IMR-90 (cell line): ENCODE measurements around the gene VSTM5. TPM values are rescaled to one million over a fixed set of nuclear protein-coding genes. Genes with fewer than 3 reads are reported as not detected.
A peak's percentile ranks its signal among the peaks of the same experiment; 100 is the strongest.

Experiments used
- ATAC-seq: fragments of 200-7000 bp; cut with Tn5 transposase; 2 replicates; pipeline ENCODE4 v1.9.1; 2020; ENCODE audit warnings: low read depth, mild to moderate bottlenecking, moderate library complexity
- BruUV-seq: library from RNA; stranded (reverse); fragments of 400-500 nt; replicated peaks from 2 replicates; lab custom pipeline; 2021; lab: Mats Ljungman, UMichigan
- CTCF ChIA-PET: fragments of 300-600 bp; formaldehyde crosslinking; extraction: SDS; loops from one replicate; lab custom pipeline; 2021; ENCODE audit warnings: antibody characterized with exemption; lab: Yijun Ruan, JAX
- POLR2A ChIA-PET: fragments of 300-600 bp; sonication (Branson Sonifier 250); formaldehyde crosslinking; loops from one replicate; lab custom pipeline; 2022; ENCODE audit warnings: antibody characterized with exemption; ENCODE audit not compliant: unreplicated experiment; lab: Charles Lee
- DNase-seq: peaks from one replicate; pipeline ENCODE4 v3.0.0; 2013
- H2AFZ ChIP-seq: replicated peaks from 2 replicates; pipeline ENCODE3; 2013; ENCODE audit warnings: low read length, mild to moderate bottlenecking; ENCODE audit not compliant: poor library complexity
- H2AK5ac ChIP-seq: 2 replicates; pipeline ENCODE4 v1.6.1; 2013; ENCODE audit warnings: low read depth, low read length, inconsistent platforms
- H2AK9ac ChIP-seq: replicated peaks from 2 replicates; pipeline ENCODE3; 2013; ENCODE audit warnings: mild to moderate bottlenecking, low read depth, low read length, moderate library complexity; ENCODE audit not compliant: poor library complexity
- H2BK120ac ChIP-seq: 2 replicates; pipeline ENCODE4 v1.6.1; 2013; ENCODE audit warnings: low read depth, low read length, inconsistent platforms
- H2BK15ac ChIP-seq: 3 replicates; pipeline ENCODE4 v1.6.1; 2013; ENCODE audit warnings: low read depth, low read length, inconsistent platforms
- H2BK20ac ChIP-seq: 2 replicates; pipeline ENCODE4 v1.6.1; 2013; ENCODE audit warnings: low read depth, mild to moderate bottlenecking, inconsistent platforms, low read length, moderate library complexity
- H2BK5ac ChIP-seq: 2 replicates; pipeline ENCODE4 v1.6.1; 2013; ENCODE audit warnings: mild to moderate bottlenecking, low read depth, low read length, inconsistent platforms; ENCODE audit not compliant: poor library complexity, severe bottlenecking
- H3K14ac ChIP-seq: replicated peaks from 2 replicates; pipeline ENCODE4 v1.6.1; 2013; ENCODE audit warnings: low read depth, low read length, inconsistent platforms
- H3K18ac ChIP-seq: 2 replicates; pipeline ENCODE4 v1.6.1; 2013; ENCODE audit warnings: low read depth, low read length, control low read depth
- H3K23ac ChIP-seq: 2 replicates; pipeline ENCODE4 v1.6.1; 2013; ENCODE audit warnings: low read depth, low read length, inconsistent platforms
- H3K27ac ChIP-seq: 2 replicates; pipeline ENCODE4 v1.5.1; 2013; ENCODE audit warnings: mild to moderate bottlenecking, control low read depth, low read length; ENCODE audit not compliant: insufficient read depth
- H3K27me3 ChIP-seq: 2 replicates; pipeline ENCODE4 v1.6.1; 2013; ENCODE audit warnings: low read length; ENCODE audit not compliant: control insufficient read depth, insufficient read depth
- H3K36me3 ChIP-seq: 2 replicates; pipeline ENCODE4 v1.6.1; 2013; ENCODE audit warnings: low read length, mixed read lengths; ENCODE audit not compliant: control insufficient read depth, insufficient read depth
- H3K4ac ChIP-seq: 2 replicates; pipeline ENCODE4 v1.6.1; 2013; ENCODE audit warnings: low read depth, low read length, inconsistent platforms
- H3K4me1 ChIP-seq: 2 replicates; pipeline ENCODE4 v1.6.1; 2013; ENCODE audit warnings: low read length, mixed read lengths; ENCODE audit not compliant: control insufficient read depth, insufficient read depth
- H3K4me2 ChIP-seq: 2 replicates; pipeline ENCODE4 v1.6.1; 2013; ENCODE audit warnings: low read depth, mild to moderate bottlenecking, control low read depth, low read length, moderate library complexity
- H3K4me3 ChIP-seq: 2 replicates; pipeline ENCODE4 v1.5.1; 2013; ENCODE audit warnings: low read depth, mild to moderate bottlenecking, control low read depth, low read length, moderate library complexity; ENCODE audit not compliant: insufficient read depth
- H3K56ac ChIP-seq: 2 replicates; pipeline ENCODE4 v1.6.1; 2013; ENCODE audit warnings: low read length, inconsistent platforms; ENCODE audit not compliant: insufficient read depth; ENCODE audit errors: extremely low read depth
- H3K79me1 ChIP-seq, 2 experiments: 2 replicates each; pipeline ENCODE4 v1.6.1; 2013; ENCODE audit warnings: low read length in 2 of 2, inconsistent platforms in 1 of 2, low read depth in 1 of 2
- H3K9ac ChIP-seq: 2 replicates; pipeline ENCODE4 v1.6.1; 2013; ENCODE audit warnings: low read depth, low read length, control low read depth
- H3K9me1 ChIP-seq: 2 replicates; pipeline ENCODE4 v1.6.1; 2013; ENCODE audit warnings: low read length, inconsistent platforms; ENCODE audit not compliant: insufficient read depth
- H3K9me3 ChIP-seq: 2 replicates; pipeline ENCODE4 v1.6.1; 2013; ENCODE audit warnings: low read length; ENCODE audit not compliant: control insufficient read depth, insufficient read depth
- H4K20me1 ChIP-seq: 2 replicates; pipeline ENCODE4 v1.6.1; 2013; ENCODE audit warnings: low read length, inconsistent platforms; ENCODE audit not compliant: insufficient read depth
- H4K5ac ChIP-seq: 2 replicates; pipeline ENCODE4 v1.6.1; 2013; ENCODE audit warnings: mild to moderate bottlenecking, low read depth, low read length, control low read depth
- H4K8ac ChIP-seq, 2 experiments: 2 replicates each; pipeline ENCODE4 v1.6.1; 2013; ENCODE audit warnings: low read depth in 2 of 2, low read length in 2 of 2, control low read depth in 1 of 2, inconsistent platforms in 1 of 2
- H4K91ac ChIP-seq: 2 replicates; pipeline ENCODE4 v1.6.1; 2013; ENCODE audit warnings: low read depth, low read length, inconsistent platforms; ENCODE audit not compliant: insufficient read depth
- BHLHE40 ChIP-seq: fragments of 150-350 bp; IDR thresholded peaks from 2 replicates; pipeline ENCODE4 v1.6.1; 2016; ENCODE audit warnings: mild to moderate bottlenecking, low read depth, low read length
- CHD1 ChIP-seq: IDR thresholded peaks from 2 replicates; pipeline ENCODE4 v1.6.1; 2012; ENCODE audit warnings: low read depth, low read length, improper control_type of control experiment
- CTCF ChIP-seq: conservative IDR thresholded peaks from 2 replicates; pipeline ENCODE4 v1.5.1; 2012; ENCODE audit warnings: mild to moderate bottlenecking, low read depth, low read length, improper control_type of control experiment
- ELK1 ChIP-seq: fragments of 150-350 bp; IDR thresholded peaks from 2 replicates; pipeline ENCODE4 v1.6.1; 2016; ENCODE audit warnings: low read depth, mild to moderate bottlenecking, low read length, moderate library complexity, borderline replicate concordance
- MAFK ChIP-seq: IDR thresholded peaks from 2 replicates; pipeline ENCODE4 v1.6.1; 2012; ENCODE audit warnings: low read depth, low read length, improper control_type of control experiment
- MAZ ChIP-seq: IDR thresholded peaks from 2 replicates; pipeline ENCODE4 v1.6.1; 2012; ENCODE audit warnings: low read depth, mild to moderate bottlenecking, low read length, improper control_type of control experiment, moderate library complexity, borderline replicate concordance
- MXI1 ChIP-seq: IDR thresholded peaks from 2 replicates; pipeline ENCODE4 v1.6.1; 2012; ENCODE audit warnings: low read depth, mild to moderate bottlenecking, low read length, moderate library complexity, borderline replicate concordance
- NFE2L2 ChIP-seq: fragments of 150-350 bp; IDR thresholded peaks from 2 replicates; pipeline ENCODE4 v1.6.1; 2016; ENCODE audit warnings: low read depth, mild to moderate bottlenecking, low read length
- RAD21 ChIP-seq: IDR thresholded peaks from 2 replicates; pipeline ENCODE4 v1.6.1; 2012; ENCODE audit warnings: low read length, improper control_type of control experiment
- RCOR1 ChIP-seq: IDR thresholded peaks from 2 replicates; pipeline ENCODE4 v1.6.1; 2012; ENCODE audit warnings: mild to moderate bottlenecking, low read length, improper control_type of control experiment; ENCODE audit not compliant: insufficient replicate concordance
- RFX5 ChIP-seq: IDR thresholded peaks from 2 replicates; pipeline ENCODE4 v1.8.0; 2012; ENCODE audit warnings: low read depth, mild to moderate bottlenecking, low read length, moderate library complexity
- SMC3 ChIP-seq: fragments of 150-350 bp; IDR thresholded peaks from 2 replicates; pipeline ENCODE4 v1.6.1; 2016; ENCODE audit warnings: low read depth, mild to moderate bottlenecking, antibody characterized with exemption, low read length, moderate library complexity
- USF2 ChIP-seq: fragments of 150-350 bp; IDR thresholded peaks from 2 replicates; pipeline ENCODE4 v1.6.1; 2017; ENCODE audit warnings: mild to moderate bottlenecking, antibody characterized with exemption, low read length, low read depth
- WGBS, 2 experiments: methylation state at CpG; one replicate each; pipeline versions ENCODE4 v1.1.5 to v1.1.7; 2013; ENCODE audit warnings: missing lambda C conversion rate in 2 of 2; ENCODE audit not compliant: insufficient read length in 1 of 2; ENCODE audit errors: extremely low coverage in 2 of 2; 5-methylcytosine and 5-hydroxymethylcytosine counted together
- dilution Hi-C: fragments of 300-500 bp; cut with HindIII; formaldehyde crosslinking; loops from one replicate; pipeline ENCODE4 v1.14.3; 2018; ENCODE audit warnings: low sequenced_read_pairs; ENCODE audit not compliant: unreplicated experiment
- in situ Hi-C: fragments of 300-500 bp; cut with MboI; formaldehyde crosslinking; loops from 3 replicates; pipeline ENCODE4 v1.14.3; 2019; ENCODE audit warnings: low sequenced_read_pairs, inconsistent platforms, mixed read lengths
- intact Hi-C: fragments of 100-400 bp; cut with micrococcal nuclease; formaldehyde crosslinking; loops from 2 replicates; pipeline ENCODE4 v1.10.0; 2022
- polyA plus RNA-seq, 3 experiments: library from polyadenylated mRNA; depleted of rRNA; stranded (reverse); fragments of >200 nt; gene quantifications; 2 replicates each; pipeline ENCODE4 v1.2.3, GENCODE V29; 2012; ENCODE audit warnings: low replicate concordance in 1 of 3
- total RNA-seq: library from RNA; depleted of rRNA; stranded (reverse); fragments of >200 nt; gene quantifications from 2 replicates; pipeline ENCODE4 v1.2.3, GENCODE V29; 2012

Gene VSTM5
- total and polyA plus RNA-seq, 2 of the 4 experiments (the other 2 are of a cell fraction) = 0.36 to 0.43 TPM

GRCh38 chr11:93784935-93785360 is 65.5 kb downstream of the VSTM5 start:
- peaks cover 4% of the 10 kb centered on the region; the same call in 1 of the 2 replicates for H3K4me1 ChIP-seq
- POLR2A ChIA-PET = no interaction called here
- intact Hi-C loops (loop anchor here (1.0 kb wide), 1 partner anchor 44 kb away; the partner anchor contains the start of genes C11orf54 and TAF1D), in situ Hi-C loops (no loop called here), dilution Hi-C loops (no loop called here)
- no peak overlapping the region for H4K91ac ChIP-seq
- no peaks in the 10 kb centered on the region for H3K27me3 ChIP-seq
- H3K4ac ChIP-seq = peak overlapping the region; percentile 55; the same call in 1 of the 2 replicates
- DNase-seq (no peak), ATAC-seq (no peak; the same call in 1 of the 2 replicates)
- H3K14ac ChIP-seq = peak overlapping the region; percentile 73
- no peak overlapping the region for H2BK15ac ChIP-seq
- CTCF ChIA-PET = no interaction called here
- peak overlapping the region; percentile 97 for H3K9ac ChIP-seq
- BruUV-seq = TSS peak; percentile 51
- WGBS, 2 experiments = 0% methylated on average over 9 of the region's 13 CpGs; no CpG with 5 or more reads in 1 of the 2 experiments
- H3K56ac ChIP-seq = peak overlapping the region; percentile 85
- H3K79me1 ChIP-seq = peaks cover 7 to 24% of the 10 kb centered on the region in 2 experiments; a peak in 2 of 4 replicates
- H2AFZ ChIP-seq = peak overlapping the region; percentile 96
- peak overlapping the region; percentile 67 for H3K23ac ChIP-seq
- H3K27ac ChIP-seq = peak overlapping the region; percentile 94
- no peak overlapping the region for H3K18ac ChIP-seq
- H3K4me3 ChIP-seq = peak overlapping the region; percentile 91
- H2BK20ac ChIP-seq = no peak overlapping the region
- peak overlapping the region; percentile 99 for H2AK9ac ChIP-seq
- H2BK5ac ChIP-seq = peak overlapping the region; percentile 83
- peak overlapping the region in 1 of 2 experiments; percentile 89; a peak in 2 of 4 replicates for H4K8ac ChIP-seq
- peak overlapping the region; percentile 24; the same call in 1 of the 2 replicates for H2AK5ac ChIP-seq
- peaks cover 4% of the 10 kb centered on the region; the same call in 1 of the 2 replicates for H3K9me1 ChIP-seq
- H4K20me1 ChIP-seq = peaks cover 41% of the 10 kb centered on the region
- 0 out of 2 replicates have a peak overlapping the region, but pooled peaks have one; percentile 82 for H4K5ac ChIP-seq
- no peak overlapping the region for H2BK120ac ChIP-seq
- TF ChIP-seq RCOR1 (no peak), CHD1 (no peak), MAZ (no peak), NFE2L2 (no peak), MAFK (no peak), MXI1 (no peak), CTCF (no peak), RFX5 (no peak), BHLHE40 (no peak), ELK1 (no peak), RAD21 (no peak), USF2 (no peak), SMC3 (no peak)
- peak overlapping the region; percentile 96 for H3K4me2 ChIP-seq
- H3K36me3 ChIP-seq = peaks cover 6% of the 10 kb centered on the region
- H3K9me3 ChIP-seq = no peaks in the 10 kb centered on the region
